Dendritic cell treated with granulocyte-macrophage colony-stimulating factor and Interleukin-4, amounts not matched to agents 40 ng/mL and 50 ng/mL, for 4 days (primary cell): ENCODE results near the gene KCNAB1.
"Not testable (repeated sequence)": the region's sequence is repeated elsewhere in the genome, so short reads cannot be mapped to it uniquely, and the experiment has no call there.

Source experiments
- H3K27ac Mint-ChIP-seq: one replicate; pipeline ENCODE4 v1.8.0; 2022; ENCODE audit warnings: mild to moderate bottlenecking, mixed read lengths
- H3K27me3 Mint-ChIP-seq: one replicate; pipeline ENCODE4 v1.8.0; 2022; ENCODE audit warnings: mild to moderate bottlenecking, mixed read lengths
- H3K36me3 Mint-ChIP-seq: one replicate; pipeline ENCODE4 v1.8.0; 2022; ENCODE audit warnings: low read depth, mixed read lengths
- H3K4me1 Mint-ChIP-seq: one replicate; pipeline ENCODE4 v1.8.0; 2022; ENCODE audit warnings: low read depth, mixed read lengths
- H3K4me3 Mint-ChIP-seq: one replicate; pipeline ENCODE4 v1.8.0; 2022; ENCODE audit warnings: mild to moderate bottlenecking, moderate library complexity, mixed read lengths
- H3K9me3 Mint-ChIP-seq: one replicate; pipeline ENCODE4 v1.8.0; 2022; ENCODE audit warnings: mixed read lengths
- intact Hi-C: fragments of 100-400 bp; cut with micrococcal nuclease; formaldehyde crosslinking; loops from one replicate; pipeline ENCODE4 v1.15.0; 2022

Gene KCNAB1

GRCh38 chr3:156548041-156548687 lies 427.8 kb downstream of the KCNAB1 start:
- Mint-ChIP-seq H3K4me3 (no peak overlapping the region), H3K36me3 (peaks cover 99% of the 10 kb centered on the region)
- intact Hi-C loops, result no loop called here

GRCh38 chr3:156548902-156549301 lies 428.5 kb downstream of the KCNAB1 start:
- H3K27ac Mint-ChIP-seq, result no peak overlapping the region
- H3K9me3 Mint-ChIP-seq, result no peaks in the 10 kb centered on the region
- no peak overlapping the region for H3K4me3 Mint-ChIP-seq
- H3K36me3 Mint-ChIP-seq, result peaks cover 93% of the 10 kb centered on the region
- no peaks in the 10 kb centered on the region for H3K27me3 Mint-ChIP-seq
- peaks cover 46% of the 10 kb centered on the region for H3K4me1 Mint-ChIP-seq
- intact Hi-C loops, result no loop called here

More at GRCh38 chr3:156548041-156548687, 427.8 kb downstream of the KCNAB1 start:
- H3K27ac Mint-ChIP-seq, result no peak overlapping the region
- no peaks in the 10 kb centered on the region for H3K9me3 Mint-ChIP-seq
- H3K27me3 Mint-ChIP-seq, result no peaks in the 10 kb centered on the region
- peaks cover 47% of the 10 kb centered on the region for H3K4me1 Mint-ChIP-seq

- Mint-ChIP-seq H3K36me3 (peaks cover 76% of the 10 kb centered on the region), H3K4me3 (no peak overlapping the region)
- intact Hi-C loops, result loop anchor here (5.0 to 10.0 kb wide), 3 partner anchors 36 to 586 kb away; no protein-coding TSS in a partner anchor
Observed at GRCh38 chr3:156551261-156551660, 430.9 kb downstream of the KCNAB1 start.

GRCh38 chr3:156551746-156552145 lies 431.4 kb downstream of the KCNAB1 start:
- Mint-ChIP-seq H3K9me3 (no peaks in the 10 kb centered on the region), H3K4me1 (peaks cover 50% of the 10 kb centered on the region), H3K4me3 (peak overlapping the region; percentile 20), H3K27ac (peak overlapping the region; percentile 64), H3K27me3 (no peaks in the 10 kb centered on the region), H3K36me3 (peaks cover 72% of the 10 kb centered on the region)
- intact Hi-C loops, result loop anchor here (5.0 to 10.0 kb wide), 3 partner anchors 36 to 586 kb away; no protein-coding TSS in a partner anchor

More at GRCh38 chr3:156551261-156551660, 430.9 kb downstream of the KCNAB1 start:
- H3K27ac Mint-ChIP-seq, result peak overlapping the region; percentile 64
- no peaks in the 10 kb centered on the region for H3K9me3 Mint-ChIP-seq
- H3K27me3 Mint-ChIP-seq, result no peaks in the 10 kb centered on the region
- peaks cover 54% of the 10 kb centered on the region for H3K4me1 Mint-ChIP-seq

GRCh38 chr3:156552973-156553372 lies 432.6 kb downstream of the KCNAB1 start:
- no peaks in the 10 kb centered on the region for H3K27me3 Mint-ChIP-seq
- H3K9me3 Mint-ChIP-seq, result no peaks in the 10 kb centered on the region
- H3K36me3 Mint-ChIP-seq, result peaks cover 59% of the 10 kb centered on the region
- no peak overlapping the region for H3K27ac Mint-ChIP-seq
- intact Hi-C loops, result loop anchor here (5.0 to 10.0 kb wide), 3 partner anchors 34 to 584 kb away; no protein-coding TSS in a partner anchor
- peak overlapping the region; percentile 45 for H3K4me3 Mint-ChIP-seq
- peaks cover 45% of the 10 kb centered on the region for H3K4me1 Mint-ChIP-seq

GRCh38 chr3:156553705-156554356 lies 433.5 kb downstream of the KCNAB1 start:
- Mint-ChIP-seq H3K27me3 (no peaks in the 10 kb centered on the region), H3K4me1 (peaks cover 45% of the 10 kb centered on the region), H3K27ac (peak overlapping the region; percentile 97), H3K36me3 (peaks cover 51% of the 10 kb centered on the region), H3K9me3 (no peaks in the 10 kb centered on the region), H3K4me3 (peak overlapping the region; percentile 96)
- intact Hi-C loops, result loop anchor here (2.0 to 10.0 kb wide), 5 partner anchors 33 to 583 kb away; no protein-coding TSS in a partner anchor

- Mint-ChIP-seq H3K27ac (peak overlapping the region; percentile 97), H3K36me3 (peaks cover 44% of the 10 kb centered on the region), H3K27me3 (no peaks in the 10 kb centered on the region), H3K4me1 (peaks cover 45% of the 10 kb centered on the region), H3K4me3 (peak overlapping the region; percentile 96), H3K9me3 (no peaks in the 10 kb centered on the region)
- intact Hi-C loops, result loop anchor here (2.0 to 10.0 kb wide), 5 partner anchors 33 to 583 kb away; no protein-coding TSS in a partner anchor
Observed at GRCh38 chr3:156554515-156554841, 434.1 kb downstream of the KCNAB1 start.

- Mint-ChIP-seq H3K4me1 (peaks cover 45% of the 10 kb centered on the region), H3K9me3 (no peaks in the 10 kb centered on the region), H3K36me3 (peaks cover 39% of the 10 kb centered on the region), H3K4me3 (peak within 1 kb of the TSS; percentile 96), H3K27ac (peak within 1 kb of the TSS; percentile 97), H3K27me3 (no peaks in the 10 kb centered on the region)
- intact Hi-C loops, result loop anchor here (1.0 to 10.0 kb wide), 6 partner anchors 32 to 582 kb away; partner anchors contain the start of gene TIPARP
Observed at GRCh38 chr3:156554842-156555687, 434.7 kb downstream of the KCNAB1 start, which contains the start of gene SSR3. TSS of gene SSR3 (minus strand) at chr3:156555117. CDS start at chr3:156555089, 28 bp downstream.

- intact Hi-C loops, result loop anchor here (10.0 kb wide), 1 partner anchor 256 kb away; no protein-coding TSS in a partner anchor
- peaks cover 17% of the 10 kb centered on the region for H3K4me1 Mint-ChIP-seq
Observed at GRCh38 chr3:156558389-156558788, 438.0 kb downstream of the KCNAB1 start.

GRCh38 chr3:156559321-156559720 lies 438.9 kb downstream of the KCNAB1 start:
- intact Hi-C loops, result loop anchor here (10.0 kb wide), 1 partner anchor 255 kb away; no protein-coding TSS in a partner anchor
- Mint-ChIP-seq H3K4me3 (no peak overlapping the region), H3K36me3 (peaks cover 6% of the 10 kb centered on the region), H3K9me3 (peaks cover 6% of the 10 kb centered on the region), H3K27me3 (no peaks in the 10 kb centered on the region), H3K27ac (no peak overlapping the region), H3K4me1 (peaks cover 18% of the 10 kb centered on the region)

More at GRCh38 chr3:156558389-156558788, 438.0 kb downstream of the KCNAB1 start:
- peaks cover 7% of the 10 kb centered on the region for H3K36me3 Mint-ChIP-seq
- H3K27ac Mint-ChIP-seq, result peak overlapping the region; percentile 31
- peaks cover 6% of the 10 kb centered on the region for H3K9me3 Mint-ChIP-seq
- H3K27me3 Mint-ChIP-seq, result no peaks in the 10 kb centered on the region
- no peak overlapping the region for H3K4me3 Mint-ChIP-seq

GRCh38 chr3:156561533-156561932 lies 441.2 kb downstream of the KCNAB1 start:
- intact Hi-C loops, result no loop called here
- Mint-ChIP-seq H3K4me1 (peaks cover 7% of the 10 kb centered on the region), H3K36me3 (no peaks in the 10 kb centered on the region), H3K9me3 (peaks cover 6% of the 10 kb centered on the region), H3K27me3 (no peaks in the 10 kb centered on the region), H3K27ac (no peak overlapping the region), H3K4me3 (no peak overlapping the region)

- H3K36me3 Mint-ChIP-seq, H3K4me1 Mint-ChIP-seq, H3K27me3 Mint-ChIP-seq, intact Hi-C loops, H3K4me3 Mint-ChIP-seq, H3K27ac Mint-ChIP-seq: not testable (repeated sequence)
- peaks cover 15% of the 10 kb centered on the region for H3K9me3 Mint-ChIP-seq
Observed at GRCh38 chr3:156562486-156562885, 442.1 kb downstream of the KCNAB1 start.

- Mint-ChIP-seq H3K4me1 (peaks cover 18% of the 10 kb centered on the region), H3K27me3 (no peaks in the 10 kb centered on the region), H3K4me3 (no peak overlapping the region), H3K36me3 (no peaks in the 10 kb centered on the region), H3K27ac (no peak overlapping the region), H3K9me3 (peaks cover 19% of the 10 kb centered on the region)
- intact Hi-C loops, result no loop called here
Observed at GRCh38 chr3:156563900-156564682, 443.7 kb downstream of the KCNAB1 start.
